ENCODE results near the gene RHBDL1. TPM values are rescaled to one million over a fixed set of nuclear protein-coding genes. Genes with fewer than 3 reads are reported as not detected.

RHBDL1 gene
- total and polyA plus RNA-seq, 2 experiments from 2014 or later, result 3.4 to 4.2 TPM

- Histone ChIP-seq H3K27ac (no peak overlapping the region), H3K4me3 (no peak overlapping the region), H3K36me3 (replicated peaks; ENCODE audit: insufficient read depth, low read depth) (no peaks in the 10 kb centered on the region), H3K27me3 (peaks cover 87% of the 10 kb centered on the region), H3K4me1 (ENCODE audit: insufficient read depth) (no peaks in the 10 kb centered on the region), H4K20me1 (ENCODE audit: insufficient read depth, poor library complexity, severe bottlenecking) (no peaks in the 10 kb centered on the region), H3K9me2 (replicated peaks; ENCODE audit: insufficient read depth) (no peaks in the 10 kb centered on the region), H2AFZ (no peak overlapping the region), H3K4me2 (no peak overlapping the region), H3K79me2 (no peaks in the 10 kb centered on the region), H3K9me3 (ENCODE audit: low read depth) (no peaks in the 10 kb centered on the region)
- 77% methylated on average over 7 of the region's 7 CpGs for WGBS (ENCODE audit: low lambda C conversion rate, missing lambda C conversion rate)
- DNase-seq (ENCODE audit: low spot score), result no peak
- TF ChIP-seq EZH2phosphoT487 (IDR thresholded peaks at IDR 0.05; ENCODE audit: low read depth, severe bottlenecking, unreplicated experiment) (no peak), EZH2 (IDR thresholded peaks at IDR 0.05; ENCODE audit: borderline replicate concordance) (no peak), CTCF (IDR thresholded peaks at IDR 0.05; ENCODE audit: poor library complexity) (no peak)
Measured at GRCh38 chr16:704047-704446, 28.6 kb downstream of the RHBDL1 start.

- Histone ChIP-seq H3K79me2 (no peaks in the 10 kb centered on the region), H3K4me1 (ENCODE audit: insufficient read depth) (no peaks in the 10 kb centered on the region), H3K36me3 (replicated peaks; ENCODE audit: insufficient read depth, low read depth) (no peaks in the 10 kb centered on the region), H3K27ac (no peak overlapping the region), H3K4me3 (no peak overlapping the region), H2AFZ (no peak overlapping the region), H3K27me3 (peaks cover 87% of the 10 kb centered on the region), H4K20me1 (ENCODE audit: insufficient read depth, poor library complexity, severe bottlenecking) (no peaks in the 10 kb centered on the region), H3K9me2 (replicated peaks; ENCODE audit: insufficient read depth) (no peaks in the 10 kb centered on the region), H3K9me3 (ENCODE audit: low read depth) (no peaks in the 10 kb centered on the region), H3K4me2 (no peak overlapping the region)
- DNase-seq (ENCODE audit: low spot score), result no peak
- TF ChIP-seq EZH2phosphoT487 (IDR thresholded peaks at IDR 0.05; ENCODE audit: low read depth, severe bottlenecking, unreplicated experiment) (no peak), EZH2 (IDR thresholded peaks at IDR 0.05; ENCODE audit: borderline replicate concordance) (no peak), CTCF (IDR thresholded peaks at IDR 0.05; ENCODE audit: poor library complexity) (no peak)
- 32% methylated on average over 27 of the region's 50 CpGs for WGBS (ENCODE audit: low lambda C conversion rate, missing lambda C conversion rate)
Measured at GRCh38 chr16:704552-705380, 29.3 kb downstream of the RHBDL1 start.

- Histone ChIP-seq H3K9me3 (ENCODE audit: low read depth) (no peaks in the 10 kb centered on the region), H4K20me1 (ENCODE audit: insufficient read depth, poor library complexity, severe bottlenecking) (no peaks in the 10 kb centered on the region), H3K36me3 (replicated peaks; ENCODE audit: insufficient read depth, low read depth) (no peaks in the 10 kb centered on the region), H3K27me3 (peaks cover 85% of the 10 kb centered on the region), H3K27ac (no peak within 1 kb of the TSS), H3K4me2 (peak within 1 kb of the TSS; percentile 54), H3K79me2 (no peaks in the 10 kb centered on the region), H3K4me3 (no peak within 1 kb of the TSS), H2AFZ (no peak within 1 kb of the TSS), H3K9me2 (replicated peaks; ENCODE audit: insufficient read depth) (no peaks in the 10 kb centered on the region), H3K4me1 (ENCODE audit: insufficient read depth) (no peaks in the 10 kb centered on the region)
- no peak for TF ChIP-seq EZH2phosphoT487 (IDR thresholded peaks at IDR 0.05; ENCODE audit: low read depth, severe bottlenecking, unreplicated experiment)
- 0% methylated on average over 10 of the region's 115 CpGs for WGBS (ENCODE audit: low lambda C conversion rate, missing lambda C conversion rate)
- DNase-seq (ENCODE audit: low spot score), result no peak
Measured at GRCh38 chr16:705431-706188, 30.1 kb downstream of the RHBDL1 start, which contains the start of gene FBXL16. Gene FBXL16 (minus strand): TSS chr16:705801. CDS start chr16:697405, 8,396 bp downstream.

Measured in hepatocyte (in vitro differentiated cells).